IPS-15b (cell line): Measurements from ENCODE around the gene SHPK.
A peak's percentile ranks its signal among the peaks of the same experiment; 100 is the strongest.

Experiments
- H3K27me3 ChIP-seq: one replicate; pipeline ENCODE4 v1.6.1; 2013; ENCODE audit warnings: low read length; ENCODE audit not compliant: control insufficient read depth, insufficient read depth
- H3K36me3 ChIP-seq: one replicate; pipeline ENCODE4 v1.6.1; 2013; ENCODE audit warnings: low read length; ENCODE audit not compliant: control insufficient read depth, insufficient read depth
- H3K4me1 ChIP-seq: one replicate; pipeline ENCODE4 v1.6.1; 2013; ENCODE audit warnings: mild to moderate bottlenecking, low read length; ENCODE audit not compliant: control insufficient read depth, insufficient read depth
- H3K4me3 ChIP-seq: one replicate; pipeline ENCODE4 v1.5.1; 2013; ENCODE audit warnings: low read depth, low read length
- H3K9ac ChIP-seq: one replicate; pipeline ENCODE4 v1.6.1; 2013; ENCODE audit warnings: low read depth, mild to moderate bottlenecking, low read length
- H3K9me3 ChIP-seq: one replicate; pipeline ENCODE4 v1.6.1; 2013; ENCODE audit warnings: mild to moderate bottlenecking, low read length; ENCODE audit not compliant: control insufficient read depth, insufficient read depth

The SHPK gene

DNA sequence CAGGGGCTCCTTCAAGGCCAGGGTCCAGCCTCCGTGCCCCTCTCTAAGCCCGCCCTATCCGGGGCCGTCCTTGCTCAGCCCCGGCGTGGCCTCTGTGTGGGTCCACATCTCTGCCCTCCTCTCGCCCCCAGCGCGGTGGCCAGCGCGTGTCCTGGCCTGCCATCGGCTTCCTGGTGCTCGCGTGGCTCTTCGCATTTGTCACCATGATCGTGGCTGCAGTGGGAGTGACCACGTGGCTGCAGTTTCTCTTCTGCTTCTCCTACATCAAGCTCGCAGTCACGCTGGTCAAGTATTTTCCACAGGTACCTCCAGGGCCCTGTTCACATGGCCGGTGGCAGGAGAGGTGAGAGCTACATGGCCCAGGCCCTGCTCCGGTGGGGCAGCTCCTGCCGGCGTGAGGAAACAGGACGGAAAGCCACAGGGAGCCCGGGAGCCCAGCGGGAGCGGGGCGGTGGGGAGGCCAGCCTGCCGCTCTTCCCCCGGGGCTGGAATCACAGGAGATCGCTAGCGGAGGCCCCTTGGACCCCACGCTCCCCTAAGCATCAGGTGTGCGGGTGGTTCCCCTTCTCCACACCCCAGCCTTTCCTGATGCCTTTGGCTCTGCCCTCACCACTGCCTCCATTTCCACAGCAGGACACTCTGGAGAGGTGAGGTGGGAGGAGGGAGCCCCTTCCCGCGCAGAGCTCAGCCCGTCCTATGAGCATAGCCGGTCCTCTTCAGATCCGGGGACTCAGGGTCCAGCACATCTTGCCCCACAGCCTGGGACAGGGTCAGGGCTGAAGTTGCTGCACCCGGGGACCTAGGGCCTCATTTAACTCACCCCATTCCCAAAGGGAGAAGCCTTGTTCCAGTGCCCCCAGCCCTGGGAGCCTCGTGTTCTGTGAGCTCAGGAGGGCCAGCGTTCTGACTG, 22.1 kb upstream of the SHPK start:
- no peaks in the 10 kb centered on the region for H3K4me1 ChIP-seq
- H3K4me3 ChIP-seq: no peak overlapping the region
- H3K9ac ChIP-seq: no peak overlapping the region
- H3K9me3 ChIP-seq: no peaks in the 10 kb centered on the region
- peaks cover 3% of the 10 kb centered on the region for H3K36me3 ChIP-seq
- H3K27me3 ChIP-seq: no peaks in the 10 kb centered on the region

DNA sequence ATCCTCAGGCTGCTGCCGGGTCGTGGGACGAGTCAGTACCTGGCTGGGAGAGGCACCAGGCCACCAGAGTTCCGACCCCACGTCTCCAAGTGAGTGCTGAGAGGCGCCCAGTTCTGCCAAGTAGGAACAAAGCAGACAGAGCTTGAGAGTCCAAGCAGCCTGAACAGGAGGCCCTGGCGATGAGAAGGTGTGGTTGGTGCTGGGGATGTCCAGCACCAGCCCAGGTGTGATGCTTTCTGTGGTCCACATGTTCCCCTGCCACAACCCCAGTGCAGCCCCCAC, 21.5 kb upstream of the SHPK start:
- H3K4me1 ChIP-seq: no peaks in the 10 kb centered on the region
- H3K36me3 ChIP-seq: no peaks in the 10 kb centered on the region
- no peak overlapping the region for H3K9ac ChIP-seq
- no peaks in the 10 kb centered on the region for H3K27me3 ChIP-seq
- H3K4me3 ChIP-seq: no peak overlapping the region
- no peaks in the 10 kb centered on the region for H3K9me3 ChIP-seq

DNA sequence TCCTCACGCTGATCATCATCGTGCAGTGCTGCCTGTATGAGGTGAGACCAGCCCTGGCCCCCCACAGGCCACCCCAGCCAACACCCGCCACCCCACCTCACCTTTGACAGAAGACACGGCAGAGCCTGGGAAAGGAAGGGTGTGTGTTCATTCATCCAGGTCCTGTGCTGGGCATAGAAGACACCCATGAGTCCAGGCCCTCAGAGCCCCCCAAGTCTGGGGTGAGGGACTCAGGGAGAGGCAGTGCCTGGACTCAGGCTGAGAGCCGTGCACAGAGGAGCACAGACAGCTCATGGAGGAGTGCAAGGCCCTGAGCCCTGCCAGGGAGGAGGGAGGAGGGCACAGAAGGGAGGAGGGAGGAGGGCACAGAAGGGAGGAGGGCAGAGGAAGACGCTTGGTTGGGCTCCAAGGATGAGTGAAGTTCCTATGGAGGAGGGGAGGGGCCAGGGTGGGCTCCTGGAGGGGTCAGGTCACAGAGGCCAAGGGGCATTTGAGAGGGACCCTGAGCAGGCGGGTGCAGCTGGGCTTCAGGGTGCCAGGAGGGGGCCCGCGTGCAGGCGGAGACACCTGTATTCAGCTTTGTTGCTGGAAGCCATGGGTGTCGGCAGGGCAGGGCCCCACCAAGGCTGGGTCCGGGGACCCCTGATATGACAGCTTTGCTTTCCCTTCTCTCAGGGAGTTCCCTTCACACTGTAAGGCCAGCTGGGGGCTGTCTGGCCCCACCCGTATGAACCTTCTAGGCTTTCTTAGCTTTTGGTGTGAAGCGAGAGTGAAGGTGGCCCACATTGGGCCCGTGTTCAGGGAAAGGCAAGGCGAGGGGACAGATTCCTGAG, 20.9 kb upstream of the SHPK start:
- no peaks in the 10 kb centered on the region for H3K9me3 ChIP-seq
- H3K9ac ChIP-seq: no peak overlapping the region
- H3K27me3 ChIP-seq: no peaks in the 10 kb centered on the region
- no peaks in the 10 kb centered on the region for H3K4me1 ChIP-seq
- H3K36me3 ChIP-seq: no peaks in the 10 kb centered on the region
- H3K4me3 ChIP-seq: no peak overlapping the region

DNA sequence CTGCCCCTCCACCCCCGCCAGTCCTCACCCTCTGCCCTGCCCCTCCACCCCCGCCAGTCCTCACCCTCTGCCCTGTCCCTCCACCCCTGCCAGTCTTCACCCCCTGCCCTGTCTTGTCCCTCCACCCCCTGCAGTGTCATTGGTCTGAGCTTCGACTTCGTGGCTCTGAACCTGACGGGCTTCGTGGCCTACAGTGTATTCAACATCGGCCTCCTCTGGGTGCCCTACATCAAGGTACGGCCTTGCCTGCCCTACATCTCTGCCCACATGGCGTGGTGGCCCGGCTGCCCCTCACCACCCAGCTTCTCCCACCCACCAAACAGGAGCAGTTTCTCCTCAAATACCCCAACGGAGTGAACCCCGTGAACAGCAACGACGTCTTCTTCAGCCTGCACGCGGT, 20.3 kb upstream of the SHPK start:
- no peaks in the 10 kb centered on the region for H3K4me1 ChIP-seq

DNA sequence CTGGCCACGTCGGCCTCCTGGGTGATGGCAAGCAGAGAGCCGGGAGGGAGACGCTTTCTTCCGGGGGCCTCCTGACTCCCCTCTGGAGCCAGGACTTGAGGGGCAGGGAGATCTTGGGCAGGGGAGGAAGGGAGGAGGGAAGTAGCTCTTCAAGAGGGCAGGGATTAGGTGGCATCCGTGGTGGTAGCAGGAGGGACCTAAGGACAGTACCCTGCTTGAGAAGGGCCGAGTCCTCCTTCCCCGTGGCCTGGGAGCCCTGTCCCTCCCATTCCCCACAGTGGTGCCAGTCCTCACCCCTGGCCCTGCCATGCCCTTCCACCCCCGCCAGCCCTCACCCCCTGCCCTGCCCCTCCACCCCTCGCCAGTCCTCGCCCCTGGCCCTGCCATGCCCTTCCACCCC, 19.7 kb upstream of the SHPK start:
- Histone ChIP-seq H3K9me3 (no peaks in the 10 kb centered on the region), H3K4me3 (no peak overlapping the region), H3K4me1 (no peaks in the 10 kb centered on the region), H3K36me3 (no peaks in the 10 kb centered on the region), H3K27me3 (no peaks in the 10 kb centered on the region), H3K9ac (no peak overlapping the region)

More for the DNA sequence above, 20.3 kb upstream of the SHPK start:
- H3K9ac ChIP-seq: no peak overlapping the region
- no peak overlapping the region for H3K4me3 ChIP-seq
- H3K27me3 ChIP-seq: no peaks in the 10 kb centered on the region
- no peaks in the 10 kb centered on the region for H3K36me3 ChIP-seq
- H3K9me3 ChIP-seq: no peaks in the 10 kb centered on the region

DNA sequence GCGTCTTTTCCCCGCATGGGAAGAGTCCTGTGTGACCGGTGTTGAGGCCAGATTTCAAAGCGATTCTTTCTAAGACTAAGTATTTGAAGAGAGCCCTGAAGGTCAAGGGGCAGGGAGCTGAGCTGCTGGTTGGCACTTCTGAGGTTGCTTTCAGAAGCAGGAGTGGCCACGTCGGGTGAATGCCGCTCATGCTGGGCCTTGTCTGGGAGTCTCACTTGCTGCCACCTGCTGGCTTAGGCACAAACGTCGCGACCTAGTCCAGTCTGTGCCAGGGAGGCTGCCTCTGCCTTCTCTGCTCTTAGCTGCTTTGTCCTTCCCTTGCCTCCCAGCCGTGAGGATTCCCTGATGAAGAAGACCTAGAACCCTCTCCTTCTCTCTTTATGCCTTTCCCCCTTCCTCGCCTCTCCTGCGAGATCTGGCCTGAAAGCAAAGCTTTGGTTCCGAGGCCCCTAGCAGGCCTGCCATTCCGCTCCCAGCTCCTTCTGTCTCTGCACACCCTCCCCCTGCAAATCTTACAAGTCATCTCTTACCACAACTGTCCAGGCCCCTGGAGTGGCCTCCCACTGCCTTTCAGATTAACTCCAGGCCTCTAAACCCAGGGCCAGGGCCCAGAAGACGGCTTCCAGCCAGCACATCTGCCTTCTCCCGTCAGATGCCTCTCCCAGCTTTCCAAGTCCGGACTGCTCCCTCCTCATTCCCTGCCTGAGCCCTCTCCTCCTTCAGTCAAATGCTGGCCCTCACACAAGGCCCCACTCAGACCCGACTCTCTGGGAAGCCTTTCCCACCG, 11.9 kb upstream of the SHPK start:
- H3K4me1 ChIP-seq: no peaks in the 10 kb centered on the region
- no peak overlapping the region for H3K4me3 ChIP-seq
- no peaks in the 10 kb centered on the region for H3K27me3 ChIP-seq
- H3K9me3 ChIP-seq: no peaks in the 10 kb centered on the region
- H3K9ac ChIP-seq: no peak overlapping the region
- peaks cover 8% of the 10 kb centered on the region for H3K36me3 ChIP-seq

DNA sequence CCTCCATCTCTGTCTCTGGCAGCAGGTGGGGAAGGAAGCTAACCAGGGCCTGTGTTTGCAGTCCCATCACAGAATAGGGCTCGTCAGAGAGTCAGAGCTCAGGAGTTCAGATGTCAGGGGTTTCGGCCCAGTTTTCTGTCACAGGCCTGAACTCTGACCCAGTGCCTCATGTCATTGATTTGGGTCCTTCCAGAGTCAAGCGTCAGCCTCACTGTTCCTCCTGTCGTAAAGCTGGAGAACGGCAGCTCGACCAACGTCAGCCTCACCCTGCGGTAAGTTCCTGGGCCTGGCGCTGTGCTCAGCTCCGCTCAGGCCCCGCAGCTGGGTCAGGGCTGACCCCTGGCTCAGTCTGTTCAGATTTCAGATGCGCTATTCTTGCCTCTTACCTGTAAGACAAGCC, 11.2 kb upstream of the SHPK start:
- no peak overlapping the region for H3K9ac ChIP-seq
- no peak overlapping the region for H3K4me3 ChIP-seq
- H3K4me1 ChIP-seq: no peaks in the 10 kb centered on the region
- H3K9me3 ChIP-seq: no peaks in the 10 kb centered on the region
- no peaks in the 10 kb centered on the region for H3K27me3 ChIP-seq
- H3K36me3 ChIP-seq: peaks cover 8% of the 10 kb centered on the region

DNA sequence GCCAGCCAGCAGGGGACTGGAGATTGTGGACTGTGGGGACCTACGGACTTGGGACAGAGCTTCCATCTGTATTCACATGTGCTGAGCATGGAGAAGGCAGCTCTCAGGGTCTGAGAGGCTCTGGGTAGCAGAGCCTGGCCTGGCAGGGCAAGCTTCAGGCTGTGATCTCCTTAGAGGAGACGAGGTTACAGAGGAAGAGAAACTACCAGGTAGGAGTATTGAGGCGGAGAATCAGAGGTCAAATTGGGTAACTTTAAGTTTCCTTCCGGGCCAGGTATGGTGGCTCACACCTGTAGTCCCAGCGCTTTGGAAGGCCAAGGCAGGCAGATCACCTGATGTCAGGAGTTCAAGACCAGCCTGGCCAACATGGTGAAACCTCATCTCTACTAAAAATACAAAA, 9.3 kb upstream of the SHPK start:
- Histone ChIP-seq H3K27me3 (no peaks in the 10 kb centered on the region), H3K9me3 (no peaks in the 10 kb centered on the region), H3K9ac (no peak overlapping the region), H3K4me3 (no peak overlapping the region), H3K36me3 (peaks cover 12% of the 10 kb centered on the region), H3K4me1 (peaks cover 2% of the 10 kb centered on the region)

DNA sequence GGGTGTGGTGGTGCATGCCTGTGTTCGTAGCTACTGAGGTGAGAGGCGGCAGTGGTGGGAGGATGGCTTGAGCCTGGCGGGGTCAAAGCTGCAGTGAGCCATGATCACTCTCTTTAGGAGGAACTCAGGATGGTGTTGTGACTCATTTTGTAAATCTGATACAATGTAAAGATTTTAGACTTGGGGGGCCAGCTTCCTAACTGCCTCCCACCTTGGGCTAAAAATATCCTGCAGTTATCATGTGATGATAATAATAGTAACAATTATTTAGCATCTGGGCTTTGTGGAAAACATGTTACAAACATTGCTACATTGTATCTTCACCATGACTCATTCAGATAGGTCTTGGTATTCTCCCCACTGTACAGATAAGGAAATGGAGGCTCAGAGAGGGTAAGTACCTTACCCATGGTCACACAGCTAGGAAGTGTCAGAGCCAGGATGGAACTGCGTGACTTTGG, 7.9 kb upstream of the SHPK start:
- no peaks in the 10 kb centered on the region for H3K9me3 ChIP-seq
- no peaks in the 10 kb centered on the region for H3K27me3 ChIP-seq
- H3K9ac ChIP-seq: no peak overlapping the region

DNA sequence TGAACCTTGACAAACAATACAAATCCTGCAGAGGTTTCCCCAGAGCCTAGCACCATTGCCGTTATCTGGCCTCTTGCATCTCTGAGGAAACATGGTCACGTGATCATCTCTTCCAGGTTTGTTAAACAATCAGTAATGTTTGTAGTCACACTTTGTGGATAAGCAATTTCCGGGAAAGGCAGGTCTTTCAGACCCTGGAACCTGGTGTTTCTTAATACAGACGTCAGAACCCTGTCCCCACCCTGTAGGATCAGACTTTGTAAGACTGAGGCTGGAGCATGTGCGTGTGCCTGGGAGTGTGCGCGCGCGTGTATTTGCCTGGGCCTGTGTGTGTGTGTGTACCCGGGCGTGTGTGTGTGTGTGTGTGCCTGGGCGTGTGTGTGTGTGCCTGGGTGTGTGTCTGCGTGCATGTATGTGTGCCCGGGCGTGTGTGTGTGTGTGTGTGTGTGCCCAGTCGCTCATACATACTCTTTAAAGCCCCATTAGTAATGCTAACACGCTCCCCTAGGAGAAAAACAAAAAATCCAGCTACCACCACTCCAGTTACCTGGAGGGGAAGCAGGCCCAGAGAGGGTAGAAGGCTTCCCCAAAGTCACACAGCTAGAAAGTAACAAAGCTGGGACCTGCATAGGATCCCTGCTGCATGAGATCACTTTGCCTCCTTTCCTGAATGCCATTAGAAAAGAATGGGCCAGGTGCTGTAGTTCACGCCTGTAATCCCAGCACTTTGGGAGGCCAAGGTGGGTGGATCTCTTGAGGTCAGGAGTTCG, 5.9 kb upstream of the SHPK start:
- no peaks in the 10 kb centered on the region for H3K27me3 ChIP-seq
- H3K4me1 ChIP-seq: peaks cover 2% of the 10 kb centered on the region
- H3K9ac ChIP-seq: no peak overlapping the region

More for the DNA sequence above, 7.9 kb upstream of the SHPK start:
- H3K36me3 ChIP-seq: peaks cover 15% of the 10 kb centered on the region
- H3K4me3 ChIP-seq: no peak overlapping the region
- H3K4me1 ChIP-seq: peaks cover 2% of the 10 kb centered on the region

DNA sequence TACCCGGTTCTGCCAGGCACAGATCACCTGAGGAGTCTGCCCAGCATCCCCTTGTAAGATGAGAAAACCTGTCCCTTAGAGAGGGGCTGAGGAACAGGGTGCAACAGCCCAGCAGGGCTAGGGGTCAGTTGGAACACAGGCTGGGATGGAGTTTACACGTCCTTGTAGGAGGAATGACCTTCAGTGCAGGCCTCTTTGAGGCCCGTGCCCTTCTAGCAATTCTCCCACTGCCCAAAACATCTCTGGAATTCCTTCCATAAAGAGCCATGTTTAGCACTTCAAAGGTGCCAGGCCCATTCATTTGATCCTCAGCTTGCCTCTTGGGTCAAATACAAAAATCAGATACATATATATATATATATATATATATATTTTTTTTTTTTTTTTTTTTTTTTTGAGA, 5.0 kb upstream of the SHPK start:
- Histone ChIP-seq H3K4me1 (peaks cover 2% of the 10 kb centered on the region), H3K27me3 (no peaks in the 10 kb centered on the region), H3K9ac (peak overlapping the region; percentile 24), H3K9me3 (no peaks in the 10 kb centered on the region), H3K4me3 (no peak overlapping the region), H3K36me3 (peaks cover 13% of the 10 kb centered on the region)

More for the DNA sequence above, 5.9 kb upstream of the SHPK start:
- H3K36me3 ChIP-seq: peaks cover 13% of the 10 kb centered on the region
- H3K9me3 ChIP-seq: no peaks in the 10 kb centered on the region
- no peak overlapping the region for H3K4me3 ChIP-seq
